ENCODE measurements around the gene HNRNPA3. TPM values are rescaled to one million over a fixed set of nuclear protein-coding genes. Genes with fewer than 3 reads are reported as not detected.

HNRNPA3 gene
- total and polyA plus RNA-seq, 10 of the 15 experiments (the other 5 are each of a cell fraction or from before 2014, with no cell fraction given): 40.4 to 343 (median 206) TPM

DNA sequence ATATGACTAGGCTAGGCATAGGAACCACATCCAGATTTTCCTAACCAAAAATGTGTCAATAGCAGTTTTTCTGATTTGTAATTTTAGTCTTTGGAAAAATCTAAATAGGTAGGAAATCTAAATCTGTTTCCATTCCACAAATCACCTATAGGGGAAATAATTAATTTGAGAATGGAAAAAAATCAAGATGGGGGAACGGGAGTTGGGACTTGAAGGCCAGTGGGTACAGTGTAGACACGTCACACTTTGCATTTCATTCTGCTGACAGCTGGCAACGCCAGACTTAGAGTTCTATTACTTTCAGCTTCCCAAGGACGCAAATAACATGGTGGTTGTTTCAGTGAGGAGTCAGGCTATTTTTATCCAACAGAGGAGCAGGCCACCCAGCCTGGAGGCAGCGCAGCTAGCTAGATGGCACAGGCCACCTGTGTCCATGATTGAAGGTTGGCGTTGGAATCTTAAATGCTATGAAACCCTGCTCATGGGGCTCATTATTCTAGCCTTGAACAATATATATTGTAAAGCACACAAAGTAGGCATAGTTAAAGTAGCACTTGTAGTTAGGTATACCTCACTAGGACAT, 23.4 kb downstream of the HNRNPA3 start (continued):
- no peak for TF ChIP-seq IRF5 (IDR thresholded peaks at IDR 0.05; ENCODE audit: borderline replicate concordance)
- TF ChIP-seq SIX5 (IDR thresholded peaks at IDR 0.05; ENCODE audit: low read depth, low read length, severe bottlenecking): no peak
- TF ChIP-seq, protein P1, sequence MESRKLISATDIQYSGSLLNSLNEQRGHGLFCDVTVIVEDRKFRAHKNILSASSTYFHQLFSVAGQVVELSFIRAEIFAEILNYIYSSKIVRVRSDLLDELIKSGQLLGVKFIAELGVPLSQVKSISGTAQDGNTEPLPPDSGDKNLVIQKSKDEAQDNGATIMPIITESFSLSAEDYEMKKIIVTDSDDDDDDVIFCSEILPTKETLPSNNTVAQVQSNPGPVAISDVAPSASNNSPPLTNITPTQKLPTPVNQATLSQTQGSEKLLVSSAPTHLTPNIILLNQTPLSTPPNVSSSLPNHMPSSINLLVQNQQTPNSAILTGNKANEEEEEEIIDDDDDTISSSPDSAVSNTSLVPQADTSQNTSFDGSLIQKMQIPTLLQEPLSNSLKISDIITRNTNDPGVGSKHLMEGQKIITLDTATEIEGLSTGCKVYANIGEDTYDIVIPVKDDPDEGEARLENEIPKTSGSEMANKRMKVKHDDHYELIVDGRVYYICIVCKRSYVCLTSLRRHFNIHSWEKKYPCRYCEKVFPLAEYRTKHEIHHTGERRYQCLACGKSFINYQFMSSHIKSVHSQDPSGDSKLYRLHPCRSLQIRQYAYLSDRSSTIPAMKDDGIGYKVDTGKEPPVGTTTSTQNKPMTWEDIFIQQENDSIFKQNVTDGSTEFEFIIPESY (IDR thresholded peaks at IDR 0.05): no peak
- no peak for TF ChIP-seq ZNF207 (IDR thresholded peaks at IDR 0.05; ENCODE audit: borderline replicate concordance)

GRCh38 chr2:177237932-177238331, 25.3 kb downstream of the HNRNPA3 start:
- in situ Hi-C loops (cut with MboI): no loop called here
- H3K4me1 ChIP-seq (ENCODE audit: control insufficient read depth, insufficient read depth, low read length): peaks cover 22% of the 10 kb centered on the region
- TF ChIP-seq, protein P2, sequence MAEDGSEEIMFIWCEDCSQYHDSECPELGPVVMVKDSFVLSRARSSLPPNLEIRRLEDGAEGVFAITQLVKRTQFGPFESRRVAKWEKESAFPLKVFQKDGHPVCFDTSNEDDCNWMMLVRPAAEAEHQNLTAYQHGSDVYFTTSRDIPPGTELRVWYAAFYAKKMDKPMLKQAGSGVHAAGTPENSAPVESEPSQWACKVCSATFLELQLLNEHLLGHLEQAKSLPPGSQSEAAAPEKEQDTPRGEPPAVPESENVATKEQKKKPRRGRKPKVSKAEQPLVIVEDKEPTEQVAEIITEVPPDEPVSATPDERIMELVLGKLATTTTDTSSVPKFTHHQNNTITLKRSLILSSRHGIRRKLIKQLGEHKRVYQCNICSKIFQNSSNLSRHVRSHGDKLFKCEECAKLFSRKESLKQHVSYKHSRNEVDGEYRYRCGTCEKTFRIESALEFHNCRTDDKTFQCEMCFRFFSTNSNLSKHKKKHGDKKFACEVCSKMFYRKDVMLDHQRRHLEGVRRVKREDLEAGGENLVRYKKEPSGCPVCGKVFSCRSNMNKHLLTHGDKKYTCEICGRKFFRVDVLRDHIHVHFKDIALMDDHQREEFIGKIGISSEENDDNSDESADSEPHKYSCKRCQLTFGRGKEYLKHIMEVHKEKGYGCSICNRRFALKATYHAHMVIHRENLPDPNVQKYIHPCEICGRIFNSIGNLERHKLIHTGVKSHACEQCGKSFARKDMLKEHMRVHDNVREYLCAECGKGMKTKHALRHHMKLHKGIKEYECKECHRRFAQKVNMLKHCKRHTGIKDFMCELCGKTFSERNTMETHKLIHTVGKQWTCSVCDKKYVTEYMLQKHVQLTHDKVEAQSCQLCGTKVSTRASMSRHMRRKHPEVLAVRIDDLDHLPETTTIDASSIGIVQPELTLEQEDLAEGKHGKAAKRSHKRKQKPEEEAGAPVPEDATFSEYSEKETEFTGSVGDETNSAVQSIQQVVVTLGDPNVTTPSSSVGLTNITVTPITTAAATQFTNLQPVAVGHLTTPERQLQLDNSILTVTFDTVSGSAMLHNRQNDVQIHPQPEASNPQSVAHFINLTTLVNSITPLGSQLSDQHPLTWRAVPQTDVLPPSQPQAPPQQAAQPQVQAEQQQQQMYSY (CRISPR knock-in tag; IDR thresholded peaks at IDR 0.05): no peak
- TF ChIP-seq POU2F2 (IDR thresholded peaks at IDR 0.05; ENCODE audit: borderline replicate concordance, low read depth, low read length) (no peak), CHD2 (IDR thresholded peaks at IDR 0.05; ENCODE audit: borderline replicate concordance, low read depth, low read length) (no peak), FOXK2 (IDR thresholded peaks at IDR 0.05) (no peak), HCFC1 (IDR thresholded peaks at IDR 0.05; ENCODE audit: low read length) (no peak), SMAD5 (IDR thresholded peaks at IDR 0.05; ENCODE audit: low read depth) (no peak), SP1 (IDR thresholded peaks at IDR 0.05; ENCODE audit: low read depth, low read length) (no peak), SIX5 (IDR thresholded peaks at IDR 0.05; ENCODE audit: low read depth, low read length, severe bottlenecking) (no peak), BCL11A (IDR thresholded peaks at IDR 0.05; ENCODE audit: low read depth, low read length) (no peak)
- TF ChIP-seq, protein P1 (IDR thresholded peaks at IDR 0.05): no peak

More at GRCh38 chr2:177237932-177238331, 25.3 kb downstream of the HNRNPA3 start:
- no peaks in the 10 kb centered on the region for H3K9me3 ChIP-seq (replicated peaks; ENCODE audit: control insufficient read depth, insufficient read depth, low read length)
- H2AFZ ChIP-seq (ENCODE audit: control insufficient read depth, low read depth, low read length): no peak overlapping the region
- peaks cover 2% of the 10 kb centered on the region; the same call in 1 of the 2 replicates for H4K20me1 ChIP-seq (ENCODE audit: control insufficient read depth, insufficient read depth)
- FAIRE-seq: no peak
- BruUV-seq (replicated peaks): no TSS peak
- H3K79me2 ChIP-seq (ENCODE audit: control insufficient read depth, insufficient read depth, low read length): peaks cover 68% of the 10 kb centered on the region
- H3K27me3 ChIP-seq (replicated peaks in 1 of 2; ENCODE audit: control insufficient read depth in 2 of 2, insufficient read depth in 2 of 2, low read length in 1 of 2): no peaks in the 10 kb centered on the region
- ChIA-PET CTCF (interaction anchor here (1.4 to 3.6 kb wide), 4 partner anchors 11 to 74 kb away, joined by 4 to 24 read pairs (median 6); no protein-coding TSS in a partner anchor), POLR2A (interaction anchor here (1.7 to 4.4 kb wide), 2 partner anchors 27 kb away, joined by 6 to 29 read pairs; partner anchors contain the start of gene NFE2L2), RAD21 (ENCODE audit: unreplicated experiment) (interaction anchor here (1.0 to 1.4 kb wide), 2 partner anchors 13 to 27 kb away, joined by 3 read pairs; partner anchors contain the start of gene NFE2L2), SMC1A (ENCODE audit: uncharacterized antibody, unreplicated experiment) (interaction anchor here (1.2 to 2.7 kb wide), 7 partner anchors 9 to 72 kb away, joined by 3 to 13 read pairs (median 7); no protein-coding TSS in a partner anchor)
- H3K36me3 ChIP-seq (ENCODE audit: control insufficient read depth in 2 of 2, insufficient read depth in 2 of 2, low read length in 1 of 2): peaks cover 1 to 10% of the 10 kb centered on the region in 2 experiments
- no peak for ATAC-seq
- WGBS (ENCODE audit: insufficient coverage, insufficient replicate concordance, low lambda C conversion rate, missing lambda C conversion rate): 52% methylated on average over 2 of the region's 2 CpGs
- H3K9ac ChIP-seq (ENCODE audit: control insufficient read depth, insufficient read depth, low read length): no peak overlapping the region
- intact Hi-C loops (cut with micrococcal nuclease; ENCODE audit: unreplicated experiment): no loop called here
- no peak overlapping the region for H3K4me3 ChIP-seq
- no peak for DNase-seq (ENCODE audit: low read depth, low spot score)
- H3K4me2 ChIP-seq (ENCODE audit: control insufficient read depth, insufficient read depth): no peak overlapping the region
- no peak overlapping the region for H3K27ac ChIP-seq (ENCODE audit: control insufficient read depth, insufficient read depth)
